ENCODE measurements around the gene FGF14.

FGF14 gene

DNA sequence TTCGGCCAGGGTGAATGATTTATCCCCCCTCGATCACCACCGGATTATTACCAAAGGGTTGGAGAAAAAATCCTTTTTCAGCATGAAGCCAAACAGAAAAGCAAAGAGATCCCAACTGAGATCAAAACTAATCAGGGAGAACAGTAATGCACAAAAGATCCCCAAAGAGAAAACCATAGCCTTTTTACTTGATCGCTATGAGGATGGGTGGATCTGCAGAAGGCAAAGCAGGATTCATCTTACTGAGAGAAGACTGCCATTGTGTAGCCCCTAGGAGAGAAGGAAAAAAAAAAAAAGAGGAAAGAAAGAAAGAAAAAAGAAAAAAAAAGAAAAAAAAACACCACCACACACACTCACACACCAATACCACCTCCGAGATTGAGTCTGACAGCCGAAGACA, at the start of gene FGF14:
FGF14 (minus strand) TSS at position 283 of the 400 bp plus-strand sequence.
- DNase-seq: no peak

DNA sequence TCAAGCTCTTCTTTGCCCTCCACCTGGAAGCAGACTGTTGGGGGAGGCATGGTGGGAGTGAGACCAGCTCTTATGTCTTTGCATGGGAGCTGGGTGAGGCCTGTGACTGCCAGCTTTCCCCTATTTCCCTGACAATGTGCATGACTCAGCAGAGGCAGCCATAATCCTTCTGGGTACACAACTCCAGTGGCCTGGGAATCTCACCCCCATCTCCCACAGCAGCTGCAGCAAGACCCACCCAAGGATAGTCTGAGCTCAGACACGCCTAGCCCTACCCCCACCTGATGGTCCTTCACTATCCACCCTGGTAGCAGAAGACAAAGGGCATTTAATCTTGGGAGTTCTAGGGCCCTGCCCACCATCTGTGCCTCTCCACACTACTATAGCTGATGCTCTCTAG, 41.4 kb upstream of the FGF14 start:
- no peak for DNase-seq

DNA sequence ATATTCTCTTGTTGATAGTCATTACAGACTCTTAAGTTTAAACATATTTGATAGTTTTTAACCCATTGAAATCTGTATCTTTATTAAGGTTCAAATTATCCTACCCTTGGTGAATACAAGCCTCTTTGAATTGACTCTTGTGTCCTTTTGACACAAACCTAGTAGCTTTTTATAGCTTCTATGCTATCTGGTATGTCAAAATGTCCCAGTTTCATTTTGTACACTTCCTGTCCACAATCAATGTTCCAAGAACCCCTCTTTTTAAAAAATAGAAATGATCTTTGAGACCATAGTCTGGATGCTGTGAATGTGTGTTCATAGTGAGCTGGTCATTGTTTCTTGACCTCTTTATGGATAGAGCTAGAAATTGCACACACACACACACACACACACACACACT, 39.2 kb upstream of the FGF14 start:
- no peak for DNase-seq

DNA sequence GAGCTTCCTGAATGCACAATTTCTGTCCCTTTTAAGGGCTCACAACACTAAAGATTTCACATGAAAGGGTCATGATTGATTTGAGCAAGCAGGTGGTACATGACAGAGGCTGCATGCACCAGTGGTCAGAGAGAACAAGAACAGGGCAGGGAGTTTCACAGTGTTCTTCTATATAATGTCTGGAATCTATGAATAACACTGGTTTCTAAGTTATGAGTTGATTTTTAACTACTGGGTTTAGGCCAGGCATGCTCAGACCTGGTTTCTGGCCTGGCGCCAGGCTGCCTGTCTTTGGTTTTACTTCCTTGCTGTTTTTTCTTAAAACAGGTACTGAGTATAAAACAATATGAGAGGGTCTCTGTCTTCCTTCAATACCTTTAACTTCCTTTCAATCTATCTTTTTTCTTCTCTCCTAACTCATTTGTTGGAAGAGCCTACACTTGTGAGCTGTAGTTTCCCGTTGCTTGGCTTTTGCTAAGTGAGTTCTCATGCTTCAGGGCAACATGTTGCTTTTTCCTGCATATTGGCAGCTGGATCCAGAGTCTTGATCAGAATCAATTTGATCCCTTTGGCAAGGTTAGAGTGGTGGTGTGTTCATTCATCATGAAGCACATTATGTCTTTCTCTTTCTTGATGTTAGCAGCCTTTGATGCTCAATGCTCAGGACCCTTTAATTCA, 38.5 kb upstream of the FGF14 start:
- no peak for DNase-seq

DNA sequence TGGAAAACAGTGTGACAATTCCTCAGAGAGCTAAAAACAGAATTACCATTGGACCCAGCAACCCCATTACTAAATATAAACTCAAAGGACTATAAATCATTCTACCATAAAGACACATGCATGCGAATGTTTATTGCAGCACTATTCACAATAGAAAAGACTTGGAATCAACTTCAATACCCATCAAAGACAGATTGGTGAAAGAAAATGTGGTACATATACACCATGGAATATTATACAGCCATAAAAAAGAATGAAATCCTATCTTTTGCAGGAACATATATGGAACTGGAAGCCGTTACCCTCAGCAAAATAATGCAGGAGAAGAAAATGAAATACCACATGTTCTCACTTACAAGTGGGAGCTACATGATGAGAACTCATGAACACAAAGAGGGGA, 20.8 kb upstream of the FGF14 start:
- no peak for DNase-seq

DNA sequence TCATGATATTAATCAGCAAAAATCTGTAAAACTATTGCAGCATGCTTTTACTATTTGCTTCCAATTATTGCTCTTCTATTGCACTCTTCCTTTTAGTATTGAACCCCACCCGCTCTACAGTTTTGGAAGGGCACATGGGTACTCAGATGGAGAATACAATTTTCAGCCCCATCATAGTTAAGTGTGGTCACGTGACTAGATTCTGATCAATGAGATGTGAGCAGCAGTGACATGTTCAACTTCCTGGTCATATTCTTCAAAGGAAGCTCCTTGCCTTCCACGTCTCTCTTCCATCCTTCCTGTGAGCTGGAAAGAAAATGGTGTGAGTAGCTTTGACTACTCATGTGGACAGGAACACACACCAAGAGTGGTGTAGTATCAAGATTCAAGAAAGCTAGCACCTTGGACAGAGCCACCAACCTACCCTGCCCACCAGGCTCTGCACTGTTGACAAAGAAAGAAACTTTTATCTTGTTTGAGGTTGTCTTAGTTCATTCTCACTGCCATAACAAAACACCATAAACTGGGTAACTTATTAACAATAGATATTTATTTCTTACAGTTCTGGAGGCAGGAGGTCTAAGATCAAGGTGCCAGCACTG, 3.8 kb upstream of the FGF14 start:
- DNase-seq: no peak

DNA sequence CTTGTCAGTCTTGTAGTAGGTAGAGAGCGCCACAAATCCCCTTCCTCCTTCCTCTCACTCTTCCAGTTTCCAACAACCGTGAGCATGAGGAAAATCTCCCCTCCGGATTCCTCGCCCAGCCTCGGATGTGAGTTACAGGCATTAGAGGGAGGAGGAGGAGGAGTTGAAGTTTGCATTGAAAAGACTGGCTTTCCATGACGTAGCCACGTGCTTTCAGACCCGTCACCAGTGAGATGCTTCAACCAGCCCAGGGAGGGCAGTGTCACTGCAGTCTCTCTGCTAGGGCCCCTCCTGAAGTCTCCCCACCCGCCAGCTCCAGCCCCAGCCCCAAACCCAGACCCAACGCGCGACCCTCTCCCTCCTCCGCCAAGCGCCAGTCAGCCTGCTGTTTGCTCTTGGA, 442 bp upstream of the FGF14 start:
- DNase-seq: peak; percentile 3

DNA sequence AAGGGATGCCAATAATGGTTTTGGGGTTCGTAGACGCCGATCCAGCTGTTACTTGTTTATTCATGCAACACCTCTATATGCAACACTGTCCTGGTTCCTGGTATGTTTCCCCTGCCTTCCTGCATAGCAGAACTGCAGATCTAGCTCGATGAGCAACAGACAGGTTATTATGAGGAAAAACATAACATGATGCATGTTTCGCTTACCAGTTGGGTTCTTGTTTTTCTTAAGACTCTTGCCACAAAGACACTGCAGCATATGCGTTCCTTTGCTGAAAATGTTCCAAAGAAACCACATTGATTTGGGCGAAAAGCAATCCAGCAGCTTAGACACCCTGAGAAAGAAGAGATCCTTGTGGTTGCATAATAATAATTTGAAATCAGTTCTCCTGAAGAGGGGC, 583 bp downstream of the FGF14 start:
- no peak for DNase-seq

DNA sequence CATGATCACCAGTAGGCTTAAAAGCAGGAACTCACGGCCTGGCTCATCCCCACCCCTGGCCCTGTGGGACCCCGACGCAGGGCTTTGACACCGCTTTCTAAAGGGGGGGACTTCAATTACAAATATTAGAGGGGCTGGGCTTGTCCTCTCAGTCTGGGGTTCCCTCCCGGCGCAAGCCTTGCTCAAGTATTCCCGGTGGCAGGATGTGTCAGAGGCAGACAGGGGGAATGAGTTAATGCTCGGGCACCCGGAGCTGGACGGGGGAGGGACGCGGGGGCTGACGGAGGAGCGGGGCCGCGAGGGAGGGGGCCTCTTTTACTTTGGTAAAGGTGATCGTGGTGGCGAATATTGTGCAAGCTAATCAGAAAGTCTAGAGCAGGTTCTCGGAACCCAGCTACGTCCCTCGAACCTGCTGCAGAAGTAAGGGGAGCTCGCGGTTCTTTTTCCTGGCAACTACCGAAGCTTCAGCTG, 1.1 kb downstream of the FGF14 start:
- peak; percentile 4 for DNase-seq

DNA sequence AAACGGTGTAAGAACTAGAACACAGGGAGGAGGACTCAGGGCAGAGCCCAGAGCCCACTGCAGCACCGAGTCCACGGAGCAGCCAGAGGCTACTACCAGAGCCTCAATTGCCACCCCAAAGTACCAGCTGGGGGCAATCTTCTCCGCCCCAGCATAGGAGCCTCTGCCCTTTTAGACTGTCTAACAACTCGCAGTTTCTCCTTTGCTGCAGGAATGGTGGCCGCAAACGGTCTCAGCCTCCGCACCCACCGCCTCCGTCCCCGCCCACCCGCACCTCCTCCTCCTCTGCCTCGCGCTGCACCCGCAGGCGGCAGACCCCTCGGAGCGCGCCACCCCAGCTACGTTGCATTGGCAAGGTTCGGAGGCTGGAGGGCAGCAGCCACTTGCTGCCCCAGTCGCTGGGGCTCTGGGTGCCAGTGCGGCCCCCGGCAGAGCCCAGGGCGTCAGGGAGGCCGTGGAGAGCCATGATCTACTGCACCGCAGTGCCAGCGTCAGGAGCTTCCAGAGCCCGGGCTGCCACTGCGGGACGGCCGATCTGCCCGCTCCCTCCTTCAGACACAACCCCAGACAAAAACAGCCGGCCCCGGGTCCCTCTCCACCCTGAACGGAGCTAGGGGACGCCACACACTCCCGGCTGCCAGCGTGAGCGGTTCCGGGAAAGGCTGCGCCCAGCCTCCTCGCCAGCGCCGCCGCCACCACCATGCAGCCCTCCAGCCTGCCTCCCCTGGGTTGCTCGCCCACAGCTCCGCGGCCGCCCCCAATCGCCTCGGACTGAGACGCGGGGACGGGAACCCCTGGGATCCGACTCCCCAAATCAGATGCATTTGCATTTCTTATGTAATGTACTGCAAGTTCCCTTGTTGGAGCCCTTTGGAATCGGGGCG, 1.8 kb downstream of the FGF14 start:
- DNase-seq: peak; percentile 22

DNA sequence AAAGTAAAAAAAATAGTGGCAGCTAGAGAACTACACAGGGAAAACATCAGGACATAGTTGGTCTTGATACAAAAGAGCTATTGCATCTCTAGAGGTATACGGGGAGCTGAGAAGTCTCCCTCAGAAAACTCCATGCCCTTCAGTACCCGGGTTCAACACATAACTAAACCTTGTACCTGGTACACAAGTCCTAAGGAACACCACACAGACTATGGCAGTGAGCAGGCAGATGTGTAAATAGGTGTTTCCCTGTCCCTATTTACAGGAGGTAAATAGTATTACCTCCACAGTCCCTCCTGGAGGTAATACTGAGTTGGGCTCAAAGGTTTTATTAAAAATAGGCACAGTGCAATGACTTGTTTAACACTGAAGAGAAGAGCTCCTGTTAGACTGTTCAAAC, 5.9 kb downstream of the FGF14 start:
- no peak for DNase-seq

DNA sequence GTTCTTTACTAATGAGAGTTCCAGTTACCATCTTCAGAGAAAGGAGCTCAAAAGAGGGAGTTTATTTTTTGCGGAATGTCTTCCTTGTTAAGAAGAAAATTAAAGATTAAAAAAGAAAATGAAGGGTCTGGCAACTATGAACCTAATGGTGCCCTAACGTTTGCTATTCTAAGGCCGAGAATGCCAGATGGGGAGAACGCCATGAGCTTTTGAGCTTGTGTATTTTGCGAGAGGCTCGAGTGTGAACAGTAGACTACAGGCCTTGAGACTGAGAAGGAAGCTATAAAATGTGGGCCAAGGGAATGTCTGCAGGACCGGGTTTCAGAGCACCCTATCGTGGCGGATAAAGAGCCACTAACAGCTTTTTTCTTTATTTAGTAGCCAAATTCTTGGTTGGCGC, 6.7 kb downstream of the FGF14 start:
- no peak for DNase-seq

DNA sequence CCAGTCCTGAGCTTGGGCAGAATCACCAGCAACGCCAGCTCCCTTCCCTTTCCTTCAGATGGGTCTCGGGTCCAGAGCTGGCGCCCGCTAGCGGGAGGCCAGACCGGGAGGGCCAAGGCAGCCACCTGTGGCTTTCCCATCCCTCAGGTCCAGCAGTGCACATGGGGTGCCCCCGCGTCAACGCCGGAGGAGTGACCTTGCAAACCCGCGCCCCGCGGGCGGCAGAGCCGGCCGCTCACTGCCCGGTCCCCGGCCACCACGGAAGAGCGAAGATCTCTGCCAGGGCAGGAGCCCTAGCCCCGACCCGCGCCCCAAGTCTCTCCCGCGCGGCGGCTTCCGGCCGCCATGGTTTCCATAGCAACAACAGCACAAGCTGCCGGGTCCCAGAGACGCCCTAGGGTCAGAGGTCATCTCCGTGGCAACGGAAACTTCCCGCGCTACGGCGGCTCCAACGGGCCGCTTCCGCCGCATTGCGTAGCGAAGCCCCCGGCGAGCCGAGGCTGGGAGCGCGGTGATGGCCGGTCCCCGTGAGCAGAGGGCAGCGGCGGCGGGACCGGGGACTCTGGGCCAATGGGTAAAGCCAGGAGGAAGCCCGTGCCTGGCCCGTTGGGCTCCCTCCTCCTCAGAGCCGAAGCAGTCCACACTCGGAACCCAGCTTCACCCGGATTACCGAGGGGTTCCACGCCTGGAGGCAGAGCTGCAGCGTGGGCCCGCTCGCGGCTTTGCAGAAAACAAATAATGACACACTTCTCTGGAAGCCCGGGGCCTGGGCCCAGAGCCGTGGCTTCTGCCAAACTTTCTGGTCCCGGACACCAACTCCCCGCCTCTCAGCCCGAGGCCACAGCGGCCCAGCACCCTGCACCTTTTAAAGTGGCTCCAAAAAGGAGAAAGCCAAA, 7.4 kb downstream of the FGF14 start:
- DNase-seq: peak; percentile 93

DNA sequence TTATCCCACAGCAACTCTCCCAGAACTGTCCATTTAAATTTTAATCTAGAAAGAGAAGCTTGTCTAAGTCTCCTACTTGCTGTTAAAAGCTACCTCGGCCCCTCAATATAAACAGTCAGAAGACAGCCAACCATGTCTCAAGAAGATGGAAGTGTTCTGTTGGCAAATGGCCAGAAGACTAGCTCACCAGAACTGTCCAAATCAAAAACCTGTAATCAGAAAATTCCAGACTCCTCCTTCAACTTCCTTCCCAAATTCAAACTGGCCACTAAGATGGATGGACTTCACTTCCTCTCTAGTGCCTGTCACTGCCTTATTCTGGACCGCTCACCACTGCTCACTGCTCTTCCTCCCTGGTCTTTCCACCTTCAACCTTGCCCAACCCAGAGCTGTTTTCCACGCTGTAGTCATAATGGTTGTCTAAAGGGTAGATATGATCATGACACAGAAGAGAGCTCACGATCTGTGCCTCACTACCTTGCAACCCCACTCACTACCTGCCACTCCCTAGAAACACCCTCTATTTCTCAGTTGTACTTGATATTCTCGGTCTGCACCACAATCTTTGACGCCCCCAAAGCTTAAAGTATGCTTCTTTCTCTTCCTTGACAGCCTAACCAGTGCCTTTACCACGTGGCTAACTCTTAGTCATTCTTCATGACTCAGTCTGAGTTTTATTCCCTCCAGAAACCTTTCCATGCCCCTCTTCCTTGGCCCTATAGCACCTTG, 9.2 kb downstream of the FGF14 start:
- DNase-seq: peak; percentile 23

DNA sequence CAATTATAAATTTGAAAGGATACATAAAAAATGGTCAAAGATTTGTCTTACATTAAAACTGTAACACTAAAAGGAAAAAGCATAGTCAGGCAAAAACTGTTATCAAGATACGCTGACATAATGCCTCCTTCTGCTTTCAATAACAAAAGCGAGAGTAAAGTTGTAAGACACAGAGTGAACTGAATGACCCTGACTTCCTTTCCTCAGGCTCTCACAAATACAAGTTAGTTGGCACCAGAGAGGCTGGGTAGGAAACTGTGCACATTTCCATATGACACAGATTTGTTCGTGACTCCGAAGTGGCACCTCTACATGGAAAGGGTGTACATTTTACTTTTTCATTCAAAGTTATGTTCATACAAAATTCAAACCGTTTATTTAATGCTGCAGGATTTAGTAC, 15.4 kb downstream of the FGF14 start:
- no peak for DNase-seq

DNA sequence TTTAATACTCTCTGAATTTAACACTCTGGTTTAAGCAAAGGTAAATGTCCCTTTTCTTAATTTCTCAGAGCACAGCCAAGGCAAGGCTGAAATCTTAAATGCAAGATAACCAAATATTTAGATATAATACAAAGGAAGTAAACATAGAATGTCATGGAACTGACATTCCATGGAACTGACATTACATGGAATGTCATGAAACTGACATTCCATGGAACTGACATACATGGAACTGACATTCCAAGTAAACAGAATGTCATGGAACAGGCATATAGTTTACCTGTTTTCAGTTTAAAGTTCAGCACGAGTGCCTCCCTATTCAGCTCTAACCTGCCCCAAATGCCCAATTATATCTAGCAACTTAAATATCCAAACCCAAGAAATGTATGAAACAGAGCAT, 21.8 kb downstream of the FGF14 start:
- no peak for DNase-seq

DNA sequence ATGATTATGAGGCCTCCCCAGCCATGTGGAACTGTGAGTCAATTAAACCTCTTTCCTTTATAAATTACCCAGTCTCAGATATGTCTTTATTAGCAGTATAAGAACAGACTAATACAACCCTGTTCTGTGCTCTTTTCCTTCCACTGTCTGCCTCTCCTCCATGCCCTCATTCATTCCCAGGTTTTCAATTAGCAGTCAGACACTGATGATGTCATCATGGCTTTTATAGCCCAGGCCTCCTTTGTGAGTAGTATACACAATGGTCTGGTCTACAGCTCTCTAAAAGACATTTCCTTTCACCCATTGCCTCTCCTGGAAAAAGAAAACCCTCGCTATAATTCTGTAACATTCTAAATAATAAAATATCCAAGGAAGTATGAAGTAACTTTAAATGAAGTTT, 25.5 kb downstream of the FGF14 start:
- no peak for DNase-seq

DNA sequence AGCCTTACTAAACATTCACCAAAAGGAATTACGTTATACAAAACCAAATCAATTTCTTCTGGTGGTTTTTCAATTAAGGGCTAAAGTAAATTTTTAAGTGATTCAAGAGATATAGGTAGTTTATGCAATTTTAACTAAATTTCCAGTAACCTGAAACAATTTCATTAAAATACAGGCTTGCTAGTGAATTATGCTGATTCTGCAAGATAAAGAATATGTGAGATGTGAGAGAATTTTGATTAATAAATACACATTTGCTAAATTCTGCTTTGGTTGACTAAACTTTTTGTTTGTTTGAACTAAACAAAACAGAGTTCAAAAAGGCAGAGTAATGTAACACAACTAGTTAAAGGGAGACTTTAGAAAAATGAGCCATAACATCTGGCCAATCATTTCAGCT, 27.1 kb downstream of the FGF14 start:
- DNase-seq: no peak

DNA sequence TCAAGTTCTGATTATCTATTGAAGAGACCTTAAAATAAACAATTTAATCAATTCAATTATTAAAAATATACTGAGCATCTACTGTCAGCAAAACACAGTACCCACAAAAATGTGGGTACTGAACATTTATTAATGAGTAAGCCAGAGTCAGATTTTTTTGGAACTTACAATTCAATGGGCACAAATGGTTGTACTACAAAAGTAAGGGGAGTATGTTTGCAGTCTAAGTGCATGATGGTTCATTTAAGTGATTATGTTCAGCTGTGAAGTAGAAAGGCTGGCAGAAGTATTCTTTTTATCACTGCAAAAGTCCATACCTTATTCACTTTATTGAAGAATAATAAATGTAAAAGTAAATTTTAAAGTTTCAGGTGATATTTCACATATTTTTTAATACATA, 27.6 kb downstream of the FGF14 start:
- DNase-seq: no peak

DNA sequence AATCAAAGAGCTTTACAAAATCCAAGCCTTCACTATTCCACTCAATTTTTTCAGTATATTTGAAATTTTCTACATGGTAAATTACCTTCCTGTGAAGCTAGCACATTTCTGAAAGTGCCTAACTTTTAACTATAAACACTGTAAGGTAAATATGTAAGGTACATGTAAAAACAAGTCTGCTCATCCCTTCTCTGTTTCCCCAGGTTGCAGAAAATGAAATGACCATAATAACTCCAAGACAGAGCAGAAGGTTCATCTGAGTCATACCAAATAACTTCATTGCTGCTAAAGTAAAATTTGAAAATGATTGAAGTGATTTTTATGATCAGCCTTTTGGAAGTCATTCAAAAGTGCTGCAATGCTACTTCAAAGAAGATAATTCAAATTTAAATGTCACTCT, 28.6 kb downstream of the FGF14 start:
- DNase-seq: no peak

DNA sequence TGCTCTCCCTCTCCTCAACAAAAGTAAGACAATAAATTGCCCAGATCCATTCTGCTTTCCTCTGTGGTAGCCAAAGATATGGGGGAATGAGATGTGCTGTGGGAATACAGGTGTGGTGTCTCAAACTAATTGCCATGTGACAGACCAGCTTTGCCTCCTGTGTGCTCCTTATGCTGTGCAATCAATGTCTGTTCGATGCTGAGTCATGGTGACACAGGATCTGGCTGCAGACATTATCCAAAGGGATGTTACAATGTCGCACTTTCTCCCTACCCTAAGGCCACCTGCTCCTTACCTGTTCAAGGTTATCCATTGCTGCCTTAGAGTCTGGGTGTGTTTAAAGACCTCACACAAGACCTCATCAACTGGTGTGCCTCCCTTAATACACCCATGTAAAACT, 32.5 kb downstream of the FGF14 start:
- DNase-seq: no peak

DNA sequence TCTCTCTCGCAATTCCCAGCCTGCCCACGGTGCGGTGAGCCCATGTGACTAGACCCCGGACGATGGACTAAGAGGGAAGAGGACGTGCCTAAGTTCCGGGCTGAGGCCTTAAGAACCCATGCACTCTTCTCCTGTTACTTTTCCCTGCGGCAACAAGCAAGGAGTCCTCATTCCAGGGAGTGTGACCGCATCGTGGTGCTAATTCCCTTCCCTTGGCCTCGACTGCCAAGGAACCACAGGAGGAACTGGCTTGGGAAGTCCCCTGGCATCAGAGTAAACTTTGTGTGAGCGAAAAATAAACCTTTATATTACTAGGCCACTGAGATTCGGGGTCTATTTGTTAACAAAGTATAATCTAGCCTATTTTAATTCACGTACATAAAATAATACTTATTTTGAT, 34.0 kb downstream of the FGF14 start:
- no peak for DNase-seq

Measured in stimulated activated naive CD4-positive, alpha-beta T cell treated with Interleukin-2 at 50 U/mL for 16 hours (primary cell).